HCT116 (cell line): ENCODE results near the gene ADD2. TPM values are rescaled to one million over a fixed set of nuclear protein-coding genes. Genes with fewer than 3 reads are reported as not detected.

Experiments
- ATAC-seq: fragments of 200-7000 bp; cut with Tn5 transposase; 2 replicates; pipeline ENCODE4 v1.9.1; 2020; ENCODE audit warnings: mild to moderate bottlenecking, moderate library complexity
- BruUV-seq: library from RNA; stranded (reverse); fragments of 400-500 nt; replicated peaks from 2 replicates; lab custom pipeline; 2021; lab: Mats Ljungman, UMichigan
- CTCF ChIA-PET: fragments of 300-600 bp; sonication (Branson Sonifier 250); formaldehyde crosslinking; loops from one replicate; lab custom pipeline; 2021; ENCODE audit warnings: antibody characterized with exemption; lab: Charles Lee
- POLR2A ChIA-PET: fragments of 300-600, 350-600 bp; sonication (Branson Sonifier 250); formaldehyde crosslinking; loops from one replicate; lab custom pipeline; 2021; ENCODE audit warnings: antibody characterized with exemption; lab: Charles Lee
- RAD21 ChIA-PET, 2 experiments: fragments of 300-600 bp; sonication (Branson Sonifier 250); formaldehyde crosslinking; loops; one replicate each; lab custom pipeline; 2023; ENCODE audit warnings: low total read pairs in 2 of 2; ENCODE audit not compliant: uncharacterized antibody in 2 of 2, unreplicated experiment in 2 of 2, low non-redundant PET in 1 of 2; lab: Charles Lee
- DNase-seq: peaks from one replicate; pipeline ENCODE4 v3.0.0-alpha.2; 2010; ENCODE audit warnings: low read depth, low spot score
- H2AFZ ChIP-seq: fragments of 200-600 bp; shearing (Covaris generic), sonication (generic); 2 replicates; pipeline ENCODE4 v1.6.1; 2017; ENCODE audit warnings: low read depth, mixed run types, mixed read lengths, antibody characterized with exemption, low read length; ENCODE audit not compliant: poor library complexity, severe bottlenecking
- H3K27ac ChIP-seq: 2 replicates; pipeline ENCODE4 v1.5.1; 2012; ENCODE audit warnings: low read depth, low read length
- H3K27me3 ChIP-seq: fragments of 200-600 bp; sonication (generic); 2 replicates; pipeline ENCODE4 v1.6.1; 2016; ENCODE audit warnings: mixed run types, low read length, mixed read lengths; ENCODE audit not compliant: insufficient read depth
- H3K36me3 ChIP-seq, 2 experiments: fragments of 200-500 bp in 1 of 2; fragments of 200-600 bp in 1 of 2; sonication (Bioruptor generic) in 1 of 2; sonication (generic) in 1 of 2; 2 replicates each; pipeline versions ENCODE4 v1.5.1 to v1.6.1; 2014 to 2016; ENCODE audit warnings: low read length in 2 of 2, inconsistent platforms in 1 of 2, mixed read lengths in 1 of 2, mixed run types in 1 of 2; ENCODE audit not compliant: insufficient read depth in 2 of 2, control insufficient read depth in 1 of 2
- H3K4me1 ChIP-seq, 2 experiments: fragments of 200-600 bp in 1 of 2; sonication (generic) in 1 of 2; 2 replicates each; pipeline versions ENCODE4 v1.5.1 to v1.6.1; 2012 to 2017; ENCODE audit warnings: low read length in 2 of 2, inconsistent platforms in 1 of 2, mild to moderate bottlenecking in 1 of 2, mixed read lengths in 1 of 2, mixed run types in 1 of 2, moderate library complexity in 1 of 2; ENCODE audit not compliant: insufficient read depth in 2 of 2, control insufficient read depth in 1 of 2
- H3K4me2 ChIP-seq: fragments of 200-600 bp; sonication (generic); 2 replicates; pipeline ENCODE4 v1.6.1; 2017; ENCODE audit warnings: mixed run types, low read length, mixed read lengths
- H3K4me3 ChIP-seq, 2 experiments: fragments of 200-600 bp in 1 of 2; sonication (generic) in 1 of 2; replicated peaks in 1 of 2; 2 replicates each; pipeline ENCODE4 v1.5.1; 2011 to 2016; ENCODE audit warnings: low read length in 2 of 2, control low read depth in 1 of 2, low read depth in 1 of 2, mild to moderate bottlenecking in 1 of 2, mixed read lengths in 1 of 2, mixed run types in 1 of 2
- H3K79me2 ChIP-seq: fragments of 200-600 bp; sonication (generic); 2 replicates; pipeline ENCODE4 v1.6.1; 2017; ENCODE audit warnings: mild to moderate bottlenecking, mixed run types, low read length, moderate library complexity, mixed read lengths; ENCODE audit not compliant: insufficient read depth
- H3K9ac ChIP-seq: fragments of 200-600 bp; sonication (generic); 2 replicates; pipeline ENCODE4 v1.6.1; 2016; ENCODE audit warnings: low read length, mixed read lengths
- H3K9me2 ChIP-seq: fragments of 200-600 bp; sonication (generic), shearing (Covaris generic); 2 replicates; pipeline ENCODE4 v1.6.1; 2017; ENCODE audit warnings: mixed run types, mild to moderate bottlenecking, moderate library complexity; ENCODE audit not compliant: insufficient read depth
- H3K9me3 ChIP-seq, 2 experiments: fragments of 200-500 bp in 1 of 2; fragments of 200-600 bp in 1 of 2; sonication (Bioruptor generic) in 1 of 2; sonication (generic) in 1 of 2; 2 replicates each; pipeline ENCODE4 v1.6.1; 2014 to 2017; ENCODE audit warnings: low read length in 2 of 2, mixed read lengths in 2 of 2, inconsistent platforms in 1 of 2, low read depth in 1 of 2, mild to moderate bottlenecking in 1 of 2, mixed run types in 1 of 2, moderate library complexity in 1 of 2; ENCODE audit not compliant: control insufficient read depth in 1 of 2, insufficient read depth in 1 of 2
- H4K20me1 ChIP-seq: fragments of 200-600 bp; sonication (generic), shearing (Covaris generic); 2 replicates; pipeline ENCODE4 v1.6.1; 2017; ENCODE audit warnings: mixed run types, mild to moderate bottlenecking, moderate library complexity; ENCODE audit not compliant: insufficient read depth
- ATF3 ChIP-seq: IDR thresholded peaks from 2 replicates; pipeline ENCODE4 v1.6.1; 2012
- CBX3 ChIP-seq: IDR thresholded peaks from 2 replicates; pipeline ENCODE4 v1.6.1; 2012; ENCODE audit warnings: low read depth
- CEBPB ChIP-seq: IDR thresholded peaks from 2 replicates; pipeline ENCODE4 v1.6.1; 2012; ENCODE audit warnings: low read depth
- CTCF ChIP-seq, 3 experiments: fragments of 200-600 bp in 1 of 3; sonication (generic) in 1 of 3; IDR thresholded peaks in 2 of 3; conservative IDR thresholded peaks in 1 of 3; 2 replicates each; pipeline ENCODE4 v1.5.1; 2012 to 2017; ENCODE audit warnings: low read depth in 2 of 3, low read length in 2 of 3, antibody characterized with exemption in 1 of 3, borderline replicate concordance in 1 of 3, control low read depth in 1 of 3, mild to moderate bottlenecking in 1 of 3, mixed read lengths in 1 of 3, mixed run types in 1 of 3, moderate library complexity in 1 of 3; ENCODE audit not compliant: insufficient read depth in 1 of 3
- EGR1 ChIP-seq: IDR thresholded peaks from 2 replicates; pipeline ENCODE4 v1.6.1; 2012; ENCODE audit warnings: low read depth
- ELF1 ChIP-seq: IDR thresholded peaks from 2 replicates; pipeline ENCODE4 v1.6.1; 2012; ENCODE audit warnings: low read depth, borderline replicate concordance
- EZH2phosphoT487 ChIP-seq: fragments of 200-600 bp; IDR thresholded peaks from 2 replicates; pipeline ENCODE4 v1.6.1; 2018; ENCODE audit warnings: antibody characterized with exemption, borderline replicate concordance
- FOSL1 ChIP-seq: IDR thresholded peaks from 2 replicates; pipeline ENCODE4 v1.6.1; 2012; ENCODE audit warnings: low read depth
- JUND ChIP-seq: IDR thresholded peaks from 2 replicates; pipeline ENCODE4 v1.6.1; 2012
- MAX ChIP-seq: IDR thresholded peaks from 2 replicates; pipeline ENCODE4 v1.6.1; 2012
- POLR2A ChIP-seq: IDR thresholded peaks from 2 replicates; pipeline ENCODE4 v1.7.0; 2011; ENCODE audit warnings: borderline replicate concordance; ENCODE audit not compliant: insufficient read depth, insufficient read length; ENCODE audit errors: extremely low read depth
- POLR2AphosphoS5 ChIP-seq: IDR thresholded peaks from 2 replicates; pipeline ENCODE4 v1.6.1; 2011; ENCODE audit warnings: mild to moderate bottlenecking, low read depth, low read length, moderate library complexity
- RAD21 ChIP-seq: IDR thresholded peaks from 2 replicates; pipeline ENCODE4 v1.6.1; 2012; ENCODE audit warnings: low read depth, mild to moderate bottlenecking
- SIN3A ChIP-seq: IDR thresholded peaks from 2 replicates; pipeline ENCODE4 v1.6.1; 2012; ENCODE audit warnings: low read depth
- SP1 ChIP-seq: IDR thresholded peaks from 2 replicates; pipeline ENCODE4 v1.6.1; 2012; ENCODE audit warnings: low read depth
- SRF ChIP-seq: IDR thresholded peaks from 2 replicates; pipeline ENCODE4 v1.6.1; 2012; ENCODE audit warnings: low read depth
- ZBTB33 ChIP-seq: IDR thresholded peaks from 2 replicates; pipeline ENCODE4 v1.6.1; 2011; ENCODE audit warnings: mild to moderate bottlenecking, low read length, moderate library complexity; ENCODE audit not compliant: insufficient replicate concordance; ENCODE audit errors: extremely low read depth
- ZFX ChIP-seq: fragments of 450-650 bp; IDR thresholded peaks from 2 replicates; pipeline ENCODE4 v1.6.1; 2017
- ZNF274 ChIP-seq: fragments of 200-500 bp; sonication (Bioruptor generic); IDR thresholded peaks from 2 replicates; pipeline ENCODE4 v1.6.1; 2014; ENCODE audit warnings: mild to moderate bottlenecking, low read depth, low read length, inconsistent platforms
- intact Hi-C: fragments of 100-400 bp; cut with micrococcal nuclease; formaldehyde crosslinking; loops from 2 replicates; pipeline ENCODE4 v1.10.0; 2022
- total RNA-seq: library from RNA; stranded (reverse); gene quantifications from one replicate; pipeline ENCODE4 v1.2.1, GENCODE V29; 2021; ENCODE audit not compliant: unreplicated experiment

ADD2 gene
- total RNA-seq, 1 experiment from 2014 or later: 0.15 TPM

- Histone ChIP-seq H3K27ac (no peak overlapping the region), H4K20me1 (no peaks in the 10 kb centered on the region), H3K79me2 (no peaks in the 10 kb centered on the region), H3K4me3 (no peak overlapping the region), H3K9me2 (no peaks in the 10 kb centered on the region), H3K9me3 (no peaks in the 10 kb centered on the region), H2AFZ (no peak overlapping the region), H3K9ac (no peak overlapping the region), H3K27me3 (peaks cover 9% of the 10 kb centered on the region; the same call in 1 of the 2 replicates), H3K36me3 (no peaks in the 10 kb centered on the region), H3K4me1 (no peaks in the 10 kb centered on the region), H3K4me2 (no peak overlapping the region)
- ChIA-PET CTCF (no interaction called here), POLR2A (no interaction called here), RAD21 (no interaction called here)
- intact Hi-C loops: no loop called here
- TF ChIP-seq POLR2AphosphoS5: no peak
- no peak for TF ChIP-seq CBX3
- TF ChIP-seq ATF3: no peak
- no peak for TF ChIP-seq ZNF274
- TF ChIP-seq ZBTB33: no peak
- no peak for TF ChIP-seq CEBPB
- no peak for TF ChIP-seq ELF1
- TF ChIP-seq MAX: no peak
- no peak for TF ChIP-seq SP1
- TF ChIP-seq RAD21: no peak
- TF ChIP-seq SIN3A: no peak
- TF ChIP-seq POLR2A: no peak
- no peak for TF ChIP-seq EZH2phosphoT487
- TF ChIP-seq EGR1: no peak
- TF ChIP-seq ZFX: no peak
- TF ChIP-seq CTCF (IDR thresholded peaks at IDR 0.05 in 2 of 3, conservative IDR thresholded peaks at IDR 0.05 in 1 of 3; ENCODE audit: borderline replicate concordance in 1 of 3, insufficient read depth in 1 of 3, low read depth in 2 of 3, low read length in 2 of 3): no peak
- no peak for TF ChIP-seq FOSL1
- no peak for TF ChIP-seq JUND
- no peak for TF ChIP-seq SRF
- no peak for DNase-seq
- ATAC-seq: no peak
- BruUV-seq: no TSS peak
Observed at GRCh38 chr2:70817284-70817954, 49.4 kb upstream of the ADD2 start.
